Measurements from ENCODE around the gene SLC6A12. TPM values are rescaled to one million over a fixed set of nuclear protein-coding genes. Genes with fewer than 3 reads are reported as not detected.
"Not testable (repeated sequence)": the region's sequence is repeated elsewhere in the genome, so short reads cannot be mapped to it uniquely, and the experiment has no call there.

SLC6A12 gene
- total RNA-seq, 4 donors from 2014 or later, result 1.2 to 13.5 (median 3.0) TPM

DNA sequence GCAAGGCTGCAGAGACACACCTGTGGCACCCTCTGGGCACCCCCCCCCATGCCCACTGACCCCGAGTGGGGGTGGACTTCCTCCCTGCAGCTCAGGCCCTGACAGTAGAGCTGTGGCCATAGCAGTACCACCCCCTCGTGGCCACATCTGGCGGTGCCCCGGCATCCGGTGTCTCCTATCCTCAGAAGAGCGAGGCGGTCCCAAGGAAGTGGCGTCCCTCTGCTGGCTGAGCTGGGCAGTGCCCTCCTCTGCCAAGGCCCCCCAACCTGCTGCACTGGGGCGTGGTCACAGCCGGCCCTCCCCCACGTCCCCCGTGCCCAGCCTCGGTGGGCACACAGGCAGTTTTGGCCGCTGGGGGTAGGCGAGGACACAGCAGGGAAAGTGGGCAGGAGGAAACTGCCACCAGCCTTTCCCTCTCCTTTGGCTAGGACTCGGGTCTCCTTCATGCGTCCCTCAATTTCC lies 6.0 kb upstream of the SLC6A12 start:
- Histone ChIP-seq H3K27me3 (no peaks in the 10 kb centered on the region), H3K4me3 (no peak overlapping the region), H3K27ac (no peak overlapping the region), H3K4me1 (no peaks in the 10 kb centered on the region), H3K9me3 (no peaks in the 10 kb centered on the region), H3K36me3 (no peaks in the 10 kb centered on the region)
- 28% methylated on average over 9 of the region's 17 CpGs; no CpG with 5 or more reads in 1 of the 2 donors for WGBS, 2 donors (ENCODE audit: low coverage in 1 of 2)
- no peak for TF ChIP-seq POLR2AphosphoS5 (IDR thresholded peaks at IDR 0.05)
- TF ChIP-seq POLR2A (IDR thresholded peaks at IDR 0.05), result no peak
- no peak for TF ChIP-seq EP300 (IDR thresholded peaks at IDR 0.05; ENCODE audit: low read depth)
- TF ChIP-seq, protein P1, sequence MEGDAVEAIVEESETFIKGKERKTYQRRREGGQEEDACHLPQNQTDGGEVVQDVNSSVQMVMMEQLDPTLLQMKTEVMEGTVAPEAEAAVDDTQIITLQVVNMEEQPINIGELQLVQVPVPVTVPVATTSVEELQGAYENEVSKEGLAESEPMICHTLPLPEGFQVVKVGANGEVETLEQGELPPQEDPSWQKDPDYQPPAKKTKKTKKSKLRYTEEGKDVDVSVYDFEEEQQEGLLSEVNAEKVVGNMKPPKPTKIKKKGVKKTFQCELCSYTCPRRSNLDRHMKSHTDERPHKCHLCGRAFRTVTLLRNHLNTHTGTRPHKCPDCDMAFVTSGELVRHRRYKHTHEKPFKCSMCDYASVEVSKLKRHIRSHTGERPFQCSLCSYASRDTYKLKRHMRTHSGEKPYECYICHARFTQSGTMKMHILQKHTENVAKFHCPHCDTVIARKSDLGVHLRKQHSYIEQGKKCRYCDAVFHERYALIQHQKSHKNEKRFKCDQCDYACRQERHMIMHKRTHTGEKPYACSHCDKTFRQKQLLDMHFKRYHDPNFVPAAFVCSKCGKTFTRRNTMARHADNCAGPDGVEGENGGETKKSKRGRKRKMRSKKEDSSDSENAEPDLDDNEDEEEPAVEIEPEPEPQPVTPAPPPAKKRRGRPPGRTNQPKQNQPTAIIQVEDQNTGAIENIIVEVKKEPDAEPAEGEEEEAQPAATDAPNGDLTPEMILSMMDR (IDR thresholded peaks at IDR 0.05), result peak; percentile 54 to 84 (median 69)
- in situ Hi-C loops (cut with MboI; ENCODE audit: low pct_ligation_motif_present in 1 of 4, low pct_unique_long_range_greater_than_20kb in 1 of 4, low sequenced_read_pairs in 3 of 4) (no loop called here), intact Hi-C loops (cut with DNase I; ENCODE audit: low total_unique reads) (no loop called here)
- DNase-seq, result peak; percentile 74

DNA sequence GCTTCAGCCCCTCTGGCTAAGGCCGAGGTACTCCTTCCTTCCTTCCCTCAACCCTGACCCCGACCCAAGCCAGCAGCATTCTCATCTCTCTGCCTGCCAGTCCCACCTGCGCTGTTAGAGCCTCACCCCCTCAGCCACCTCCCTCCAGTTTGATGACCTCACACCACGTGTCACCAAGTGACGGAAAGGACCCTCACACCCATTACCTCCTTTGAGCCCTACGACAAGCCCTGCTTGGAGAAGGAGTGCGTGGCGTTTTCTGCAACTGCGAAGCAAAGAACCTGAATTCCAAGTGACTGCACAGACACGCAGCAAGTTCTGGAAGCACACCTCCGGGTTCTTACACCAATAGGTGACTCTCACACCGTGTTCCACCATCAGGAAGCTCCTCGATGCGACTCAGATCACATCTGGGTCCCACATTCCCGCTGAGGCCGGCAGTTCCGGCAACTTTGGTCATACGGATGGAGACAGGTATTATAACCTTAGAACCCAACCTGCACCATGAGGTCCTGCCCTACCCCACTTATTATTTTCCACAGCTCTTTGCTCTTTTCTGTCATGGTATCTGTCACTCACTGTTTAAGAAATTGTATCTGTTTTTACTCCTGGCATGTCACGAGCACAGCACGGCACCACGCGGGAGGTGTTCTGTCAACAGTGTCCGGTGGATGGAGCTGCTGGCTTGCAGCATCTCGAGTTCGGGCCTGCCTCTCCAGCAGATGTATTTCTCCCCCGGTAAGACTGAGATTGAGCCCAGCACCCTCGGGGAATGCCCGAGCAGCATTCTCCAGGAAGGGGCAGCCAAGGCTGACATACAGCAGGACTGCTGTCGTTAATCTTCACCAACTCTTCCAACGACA lies 5.0 kb upstream of the SLC6A12 start:
- Histone ChIP-seq H3K4me3 (no peak overlapping the region), H3K36me3 (no peaks in the 10 kb centered on the region), H3K27me3 (peaks cover 8% of the 10 kb centered on the region), H3K27ac (no peak overlapping the region), H3K9me3 (no peaks in the 10 kb centered on the region), H3K4me1 (no peaks in the 10 kb centered on the region)
- TF ChIP-seq, protein P1 (IDR thresholded peaks at IDR 0.05), result no peak
- intact Hi-C loops (cut with DNase I; ENCODE audit: low total_unique reads), result no loop called here
- in situ Hi-C loops (cut with MboI; ENCODE audit: low pct_ligation_motif_present in 1 of 4, low pct_unique_long_range_greater_than_20kb in 1 of 4, low sequenced_read_pairs in 3 of 4), result no loop called here
- WGBS, 2 donors (ENCODE audit: low coverage in 1 of 2), result 75 to 78% methylated on average over 14 to 30 of the region's 30 CpGs
- no peak for DNase-seq

DNA sequence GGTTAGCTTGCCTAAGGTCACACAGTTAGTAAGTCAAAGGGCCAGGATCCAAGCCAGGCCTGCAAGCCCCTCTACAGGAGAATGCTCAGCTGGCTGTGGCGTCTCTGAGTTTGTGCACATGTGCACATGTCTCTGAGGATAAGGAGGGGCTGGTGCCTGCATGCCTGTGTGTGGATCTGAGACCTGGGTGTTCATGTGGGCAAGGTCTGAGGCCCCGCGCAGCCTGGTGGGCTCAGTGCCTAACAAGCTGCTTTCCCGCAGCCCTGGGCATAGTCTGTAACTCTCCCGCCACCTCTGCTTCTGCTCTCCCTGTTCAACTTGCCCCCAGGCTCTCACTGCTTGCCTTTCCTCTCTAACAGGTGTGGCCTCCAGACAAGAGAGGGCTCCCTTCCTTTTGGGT lies 4.3 kb upstream of the SLC6A12 start:
- Histone ChIP-seq H3K9me3 (no peaks in the 10 kb centered on the region), H3K36me3 (no peaks in the 10 kb centered on the region), H3K27ac (no peak overlapping the region), H3K27me3 (peaks cover 8% of the 10 kb centered on the region), H3K4me3 (no peak overlapping the region), H3K4me1 (peaks cover 0 to 6% (median 5%) of the 10 kb centered on the region in 4 donors)
- no peak for TF ChIP-seq POLR2AphosphoS5 (IDR thresholded peaks at IDR 0.05)
- in situ Hi-C loops (cut with MboI; ENCODE audit: low pct_ligation_motif_present in 1 of 4, low pct_unique_long_range_greater_than_20kb in 1 of 4, low sequenced_read_pairs in 3 of 4), result no loop called here
- DNase-seq, result no peak
- intact Hi-C loops (cut with DNase I; ENCODE audit: low total_unique reads), result no loop called here
- WGBS, 2 donors (ENCODE audit: low coverage in 1 of 2), result 78 to 94% methylated on average over 2 to 5 of the region's 5 CpGs

DNA sequence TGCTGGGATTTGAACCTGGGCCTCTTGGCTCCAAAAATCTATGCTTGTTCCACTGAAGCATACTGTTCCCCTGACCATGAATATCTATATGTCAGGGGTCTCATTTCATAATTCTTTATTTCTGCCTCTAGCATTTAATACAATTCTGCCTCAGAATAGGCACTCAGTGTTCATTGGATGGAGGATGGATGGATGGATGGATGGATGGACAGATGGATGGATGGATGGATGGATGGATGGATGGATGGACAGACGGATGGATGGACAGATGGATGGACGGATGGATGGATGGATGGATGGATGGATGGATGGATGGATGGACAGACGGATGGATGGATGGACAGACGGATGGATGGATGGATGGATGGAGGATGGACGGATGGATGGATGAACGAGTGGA lies 3.1 kb upstream of the SLC6A12 start:
- Histone ChIP-seq H3K4me1 (peaks cover 5 to 18% (median 14%) of the 10 kb centered on the region in 4 donors), H3K27me3 (peaks cover 11% of the 10 kb centered on the region)
- H3K4me3 ChIP-seq; H3K27ac ChIP-seq; H3K36me3 ChIP-seq; intact Hi-C loops (cut with DNase I; ENCODE audit: low total_unique reads); H3K9me3 ChIP-seq; DNase-seq; in situ Hi-C loops (cut with MboI; ENCODE audit: low pct_ligation_motif_present in 1 of 4, low pct_unique_long_range_greater_than_20kb in 1 of 4, low sequenced_read_pairs in 3 of 4): not testable (repeated sequence)
- WGBS, 2 donors (ENCODE audit: low coverage in 1 of 2), result 85 to 88% methylated on average over 5 to 6 of the region's 6 CpGs

DNA sequence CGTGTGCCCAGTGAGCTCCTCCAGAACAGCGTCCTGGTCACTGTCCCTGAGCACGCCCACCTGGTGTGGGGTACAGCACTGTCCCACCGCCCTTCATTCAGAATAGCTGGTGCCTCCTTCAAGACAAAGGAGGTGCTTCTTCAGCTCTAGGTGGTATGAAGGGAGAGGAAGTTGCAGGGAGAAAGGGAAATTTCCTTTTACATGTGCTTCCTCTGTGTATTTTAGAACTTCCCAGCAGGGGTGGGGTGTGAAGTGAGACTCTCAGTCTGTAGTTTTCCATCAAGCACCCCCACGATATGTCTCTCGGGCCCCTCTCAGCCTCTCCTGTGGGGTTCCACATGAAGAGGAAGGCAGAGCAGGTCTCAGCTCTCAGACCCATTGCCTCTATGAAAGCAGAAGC lies 1.2 kb upstream of the SLC6A12 start:
- intact Hi-C loops (cut with DNase I; ENCODE audit: low total_unique reads) (no loop called here), in situ Hi-C loops (cut with MboI; ENCODE audit: low pct_ligation_motif_present in 1 of 4, low pct_unique_long_range_greater_than_20kb in 1 of 4, low sequenced_read_pairs in 3 of 4) (no loop called here)
- Histone ChIP-seq H3K4me1 (peaks cover 5 to 24% (median 16%) of the 10 kb centered on the region in 4 donors), H3K9me3 (no peaks in the 10 kb centered on the region), H3K4me3 (no peak overlapping the region), H3K27me3 (peaks cover 12% of the 10 kb centered on the region), H3K36me3 (no peaks in the 10 kb centered on the region), H3K27ac (no peak overlapping the region)
- no peak for DNase-seq
- TF ChIP-seq POLR2AphosphoS5 (IDR thresholded peaks at IDR 0.05) (no peak), POLR2A (IDR thresholded peaks at IDR 0.05) (no peak), EP300 (IDR thresholded peaks at IDR 0.05; ENCODE audit: low read depth) (no peak)
- TF ChIP-seq, protein P1 (IDR thresholded peaks at IDR 0.05), result no peak
- WGBS, 2 donors (ENCODE audit: low coverage in 1 of 2), result 80% methylated on average over 6 of the region's 6 CpGs; no CpG with 5 or more reads in 1 of the 2 donors
